ENCODE measurements around the gene PARP12. TPM values are rescaled to one million over a fixed set of nuclear protein-coding genes. Genes with fewer than 3 reads are reported as not detected.

The PARP12 gene
- total RNA-seq, 1 donor from 2014 or later: 98.5 TPM

Other genes with a start within 250 kb of the PARP12 start
- gene TBXAS1, start 233.7 kb downstream of the PARP12 start, total RNA-seq: 8.1 and 9.0 TPM in 2 replicates
- 3.9 and 8.8 TPM in 2 replicates for gene KDM7A, start 114.0 kb upstream of the PARP12 start, total RNA-seq

Data from glomerular endothelial cell (primary cell).